ENCODE data around the gene CDON.
A peak's percentile ranks its signal among the peaks of the same experiment; 100 is the strongest.

CDON gene

GRCh38 chr11:125925247-125925740 is 137.4 kb downstream of the CDON start:
- TF ChIP-seq, protein P1, sequence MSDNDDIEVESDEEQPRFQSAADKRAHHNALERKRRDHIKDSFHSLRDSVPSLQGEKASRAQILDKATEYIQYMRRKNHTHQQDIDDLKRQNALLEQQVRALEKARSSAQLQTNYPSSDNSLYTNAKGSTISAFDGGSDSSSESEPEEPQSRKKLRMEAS (IDR thresholded peaks at IDR 0.05), result no peak
- TF ChIP-seq EP300 (IDR thresholded peaks at IDR 0.05; ENCODE audit: borderline replicate concordance) (no peak), FOXM1 (IDR thresholded peaks at IDR 0.05; ENCODE audit: borderline replicate concordance, low read depth) (no peak)
- TF ChIP-seq, protein P2, sequence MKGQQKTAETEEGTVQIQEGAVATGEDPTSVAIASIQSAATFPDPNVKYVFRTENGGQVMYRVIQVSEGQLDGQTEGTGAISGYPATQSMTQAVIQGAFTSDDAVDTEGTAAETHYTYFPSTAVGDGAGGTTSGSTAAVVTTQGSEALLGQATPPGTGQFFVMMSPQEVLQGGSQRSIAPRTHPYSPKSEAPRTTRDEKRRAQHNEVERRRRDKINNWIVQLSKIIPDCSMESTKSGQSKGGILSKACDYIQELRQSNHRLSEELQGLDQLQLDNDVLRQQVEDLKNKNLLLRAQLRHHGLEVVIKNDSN (IDR thresholded peaks at IDR 0.05), result no peak

GRCh38 chr11:125924384-125925007 is 138.2 kb downstream of the CDON start:
- TF ChIP-seq CREB1 (IDR thresholded peaks at IDR 0.05; ENCODE audit: low read depth) (no peak), CEBPB (IDR thresholded peaks at IDR 0.05) (no peak), TEAD4 (IDR thresholded peaks at IDR 0.05) (no peak)
- TF ChIP-seq, protein P2 (IDR thresholded peaks at IDR 0.05), result no peak

- TF ChIP-seq FOXM1 (IDR thresholded peaks at IDR 0.05; ENCODE audit: borderline replicate concordance, low read depth) (no peak), EGR1 (IDR thresholded peaks at IDR 0.05) (no peak), CEBPB (IDR thresholded peaks at IDR 0.05) (no peak), TCF12 (IDR thresholded peaks at IDR 0.05; ENCODE audit: low read depth) (no peak), TAF1 (IDR thresholded peaks at IDR 0.05; ENCODE audit: low read depth) (no peak), TEAD4 (IDR thresholded peaks at IDR 0.05) (no peak), YY1 (IDR thresholded peaks at IDR 0.05; ENCODE audit: low read depth) (no peak), CREB1 (IDR thresholded peaks at IDR 0.05; ENCODE audit: low read depth) (no peak)
- TF ChIP-seq, protein P2 (IDR thresholded peaks at IDR 0.05), result no peak
Observed at GRCh38 chr11:125923633-125924032, 139.0 kb downstream of the CDON start.

DNA sequence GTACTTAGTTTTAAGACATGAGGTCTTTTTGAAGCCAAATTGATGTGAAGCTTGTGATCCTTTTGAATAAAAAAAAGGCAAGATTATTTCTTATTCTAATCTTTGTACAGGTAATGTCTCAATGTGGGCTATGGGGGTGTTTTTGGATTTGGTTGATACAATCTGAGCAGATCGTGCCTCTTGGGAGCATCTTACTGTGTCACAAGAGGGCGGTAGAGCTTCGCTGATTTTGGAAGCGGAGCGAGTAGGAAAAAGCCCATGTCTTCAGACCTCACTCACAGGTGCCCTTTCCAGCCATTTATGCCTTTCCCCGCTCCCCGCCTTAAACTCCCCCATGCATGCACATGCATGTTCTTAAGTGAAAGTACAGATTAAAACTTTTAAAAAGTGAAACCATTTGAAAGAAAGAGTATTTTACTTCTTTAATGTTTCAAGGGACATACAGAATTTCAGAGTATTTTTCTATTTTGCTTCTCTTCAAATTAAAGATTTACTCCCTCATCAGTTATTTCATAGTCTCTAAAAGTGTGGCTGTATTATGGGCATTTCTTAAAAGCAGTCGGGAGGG is 139.6 kb downstream of the CDON start:
- TF ChIP-seq CEBPB (IDR thresholded peaks at IDR 0.05), result no peak
- TF ChIP-seq, protein P2 (IDR thresholded peaks at IDR 0.05), result no peak
- no peak for TF ChIP-seq EP300 (IDR thresholded peaks at IDR 0.05; ENCODE audit: borderline replicate concordance)
- TF ChIP-seq REST (IDR thresholded peaks at IDR 0.05; ENCODE audit: low read depth), result no peak
- TF ChIP-seq TAF1 (IDR thresholded peaks at IDR 0.05; ENCODE audit: low read depth), result no peak
- TF ChIP-seq RAD21 (IDR thresholded peaks at IDR 0.05; ENCODE audit: low read depth), result peak; percentile 95

- TF ChIP-seq RAD21 (IDR thresholded peaks at IDR 0.05; ENCODE audit: low read depth), result no peak
- TF ChIP-seq ZBTB7A (IDR thresholded peaks at IDR 0.05; ENCODE audit: low read depth), result no peak
- TF ChIP-seq NFIC (IDR thresholded peaks at IDR 0.05), result no peak
- no peak for TF ChIP-seq REST (IDR thresholded peaks at IDR 0.05; ENCODE audit: low read depth)
- TF ChIP-seq TEAD4 (IDR thresholded peaks at IDR 0.05), result no peak
- no peak for TF ChIP-seq TAF1 (IDR thresholded peaks at IDR 0.05; ENCODE audit: low read depth)
- TF ChIP-seq TCF12 (IDR thresholded peaks at IDR 0.05; ENCODE audit: low read depth), result no peak
- TF ChIP-seq, protein P1 (IDR thresholded peaks at IDR 0.05), result no peak
- TF ChIP-seq EP300 (IDR thresholded peaks at IDR 0.05; ENCODE audit: borderline replicate concordance), result no peak
- TF ChIP-seq, protein P2 (IDR thresholded peaks at IDR 0.05), result no peak
- no peak for TF ChIP-seq FOXM1 (IDR thresholded peaks at IDR 0.05; ENCODE audit: borderline replicate concordance, low read depth)
- no peak for TF ChIP-seq CREB1 (IDR thresholded peaks at IDR 0.05; ENCODE audit: low read depth)
Observed at GRCh38 chr11:125922156-125922555, 140.5 kb downstream of the CDON start.

All from Ishikawa (cell line).